ENCODE results near the gene PPP2R5A.
"Not testable (repeated sequence)": the region's sequence is repeated elsewhere in the genome, so short reads cannot be mapped to it uniquely, and the experiment has no call there.

PPP2R5A gene

DNA sequence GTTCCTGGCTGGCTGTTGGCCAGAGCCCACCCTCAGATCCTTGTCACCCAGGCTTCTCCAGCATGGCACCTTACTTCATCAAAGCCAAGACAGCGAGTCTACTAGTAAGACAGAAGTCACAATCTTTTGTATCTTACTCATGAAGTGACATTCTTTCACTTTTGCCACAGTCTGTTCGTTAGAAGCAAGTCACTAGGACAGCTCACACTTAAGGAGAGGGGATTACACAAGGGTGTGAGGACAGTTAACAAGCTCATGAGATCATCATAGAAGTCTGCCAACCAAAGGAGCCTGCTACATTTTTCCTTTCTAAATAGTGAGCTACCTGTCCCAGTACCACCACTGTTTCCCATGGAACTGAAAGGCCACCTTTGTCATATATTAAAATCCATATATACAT, 68.0 kb downstream of the PPP2R5A start:
- DNase-seq (ENCODE audit: low read depth in 3 of 3, low spot score in 1 of 3), result no peak

DNA sequence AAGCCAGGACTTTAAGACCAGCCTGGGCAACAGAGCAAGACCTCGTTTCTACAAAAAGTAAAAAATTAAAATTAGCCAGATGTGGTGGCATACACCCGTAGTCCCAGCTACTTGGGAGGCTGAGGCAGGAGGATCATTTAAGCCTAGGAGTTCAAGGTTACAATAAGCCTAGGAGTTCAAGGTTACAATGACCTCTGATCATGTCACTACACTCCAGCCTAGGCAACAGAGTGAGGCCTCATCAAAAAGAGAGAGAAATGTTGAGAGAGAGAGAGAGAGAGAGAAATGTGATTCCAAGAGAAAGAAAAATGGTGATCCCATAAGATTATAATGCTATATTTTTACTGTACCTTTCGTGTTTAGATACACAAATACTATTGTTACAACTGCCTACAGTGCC, 69.3 kb downstream of the PPP2R5A start:
- no peak for DNase-seq (ENCODE audit: low read depth in 3 of 3, low spot score in 1 of 3)

DNA sequence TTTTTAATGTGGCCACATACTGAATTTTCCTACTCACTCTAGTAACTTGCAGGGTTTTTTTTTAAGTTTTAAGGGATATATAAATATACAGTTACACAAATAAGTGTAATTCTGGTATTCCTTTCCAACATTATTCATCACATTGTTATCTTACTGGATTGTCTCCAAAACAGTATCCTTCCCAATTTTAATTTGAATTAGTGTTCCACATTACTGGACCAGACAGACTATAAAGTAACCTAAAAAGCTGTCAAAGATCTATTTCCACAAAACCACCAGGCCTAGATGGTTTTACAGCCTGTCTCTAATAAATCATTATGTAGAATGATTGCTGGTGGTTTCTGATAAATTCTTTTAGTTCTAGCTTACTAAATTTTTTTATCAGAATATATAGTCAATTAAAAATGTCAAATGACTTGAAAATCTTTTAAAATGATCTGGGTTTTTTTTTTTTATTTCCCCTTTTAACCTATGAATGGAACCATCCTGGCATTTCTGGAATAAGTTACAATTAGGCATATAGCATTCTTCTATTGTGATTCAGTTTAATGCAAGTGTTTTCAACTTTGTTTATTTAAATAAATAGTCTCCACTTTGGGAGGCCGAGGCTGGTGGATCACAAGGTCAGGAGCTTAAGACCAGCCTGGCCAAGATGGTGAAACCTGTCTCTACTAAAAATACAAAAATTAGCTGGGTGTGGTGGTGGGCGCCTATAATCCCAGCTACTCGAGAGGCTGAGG, 70.2 kb downstream of the PPP2R5A start:
- no peak for DNase-seq (ENCODE audit: low read depth in 3 of 3, low spot score in 1 of 3)

DNA sequence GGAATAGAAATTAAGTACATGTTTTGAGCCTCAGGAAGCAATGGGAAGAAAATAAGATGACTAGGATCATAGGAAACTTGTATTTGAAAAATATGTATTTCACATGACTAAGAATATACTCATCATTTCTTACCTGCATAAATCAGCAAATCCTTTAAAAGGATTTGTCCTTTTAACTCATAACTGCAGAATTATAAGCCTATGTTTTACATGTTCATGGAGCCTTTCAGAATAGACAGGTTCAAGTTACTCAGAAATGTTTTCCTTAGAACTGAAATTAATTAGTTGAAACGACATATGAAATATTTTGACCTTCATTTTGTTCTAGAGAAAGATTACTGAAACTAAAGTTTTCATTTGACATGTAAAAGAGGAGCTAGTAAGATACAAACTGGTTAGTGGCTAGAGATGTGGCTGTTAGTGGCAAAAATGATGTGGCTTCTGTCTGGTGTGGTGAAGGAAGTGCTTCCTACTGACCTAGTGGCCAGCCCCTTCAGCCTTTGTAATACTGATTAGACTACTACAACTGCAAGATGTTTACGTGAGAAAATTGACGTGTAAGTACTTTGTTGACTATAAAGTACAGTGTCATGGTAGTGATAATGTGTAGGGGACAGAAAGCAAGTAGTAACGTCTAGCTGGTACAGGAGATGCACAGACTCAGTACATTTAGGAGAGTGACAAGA, 74.7 kb downstream of the PPP2R5A start:
- DNase-seq (ENCODE audit: low read depth in 3 of 3, low spot score in 1 of 3), result no peak

DNA sequence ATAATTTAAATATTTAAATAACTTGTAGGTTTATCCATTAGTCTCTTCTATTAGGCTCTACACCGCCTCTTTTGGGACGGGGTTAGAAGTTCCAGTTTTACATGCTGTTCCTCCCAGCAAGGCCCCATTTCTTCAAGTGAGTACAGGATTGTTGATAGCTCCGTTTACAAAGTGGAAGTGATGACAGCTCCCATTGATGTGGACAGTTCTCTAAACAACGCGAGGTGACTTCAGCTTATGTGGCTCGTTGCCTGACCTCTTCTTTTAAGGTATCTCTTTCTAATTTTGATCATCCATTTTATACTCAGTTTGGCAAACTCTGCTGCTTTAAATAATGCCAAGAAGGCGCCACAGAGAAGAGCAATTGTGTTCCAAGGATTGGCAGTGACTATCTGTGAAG, 79.8 kb downstream of the PPP2R5A start:
- DNase-seq (ENCODE audit: low read depth in 3 of 3, low spot score in 1 of 3), result no peak

DNA sequence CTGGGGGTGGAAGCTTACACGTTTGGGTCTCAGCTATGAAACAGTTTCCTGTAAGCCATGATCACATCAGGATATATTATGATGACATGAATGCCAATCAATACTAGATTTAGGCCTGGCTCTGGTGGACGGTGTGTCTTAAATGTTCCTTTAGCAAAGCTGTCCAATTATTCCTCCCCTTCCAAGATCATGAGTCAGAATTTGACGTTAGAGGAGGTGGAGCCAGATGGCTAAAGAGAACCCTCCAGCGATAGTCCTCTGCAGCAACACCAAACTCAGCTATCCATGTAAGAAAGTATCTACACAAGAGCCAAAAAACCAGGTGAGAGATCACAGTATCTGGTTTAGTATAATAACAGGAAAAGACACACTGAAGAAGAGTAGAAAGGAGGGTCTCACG, 81.7 kb downstream of the PPP2R5A start:
- no peak for DNase-seq (ENCODE audit: low read depth in 3 of 3, low spot score in 1 of 3)

DNA sequence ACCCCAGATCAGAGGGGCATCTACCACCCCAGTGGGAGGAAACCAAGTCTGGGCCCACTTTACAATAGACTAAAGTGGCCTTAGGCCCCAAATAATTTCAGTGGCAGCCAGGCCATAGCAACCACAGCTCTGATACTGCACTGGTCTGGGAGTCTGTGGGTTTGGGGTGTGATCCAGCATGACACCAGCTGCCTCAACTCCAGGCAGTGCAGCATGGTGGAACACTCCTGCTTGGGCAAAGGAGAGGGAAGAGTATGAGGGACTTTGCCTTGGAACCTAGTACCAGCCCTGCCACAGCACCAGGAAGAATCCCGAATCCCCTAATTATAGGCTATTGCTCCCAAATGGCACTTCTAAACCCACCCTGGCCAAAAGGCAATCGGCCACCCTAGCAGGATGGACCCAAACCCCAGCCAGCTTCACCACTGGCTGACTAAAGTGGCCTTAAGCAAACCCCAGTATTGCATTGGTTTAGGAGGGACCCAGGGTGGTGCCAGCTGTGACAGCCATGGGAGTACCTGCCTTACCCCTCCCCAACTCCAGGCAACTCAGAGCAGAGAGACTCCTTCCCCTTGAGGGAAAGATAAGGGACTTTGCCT, 82.4 kb downstream of the PPP2R5A start:
- no peak for DNase-seq (ENCODE audit: low read depth in 3 of 3, low spot score in 1 of 3)

DNA sequence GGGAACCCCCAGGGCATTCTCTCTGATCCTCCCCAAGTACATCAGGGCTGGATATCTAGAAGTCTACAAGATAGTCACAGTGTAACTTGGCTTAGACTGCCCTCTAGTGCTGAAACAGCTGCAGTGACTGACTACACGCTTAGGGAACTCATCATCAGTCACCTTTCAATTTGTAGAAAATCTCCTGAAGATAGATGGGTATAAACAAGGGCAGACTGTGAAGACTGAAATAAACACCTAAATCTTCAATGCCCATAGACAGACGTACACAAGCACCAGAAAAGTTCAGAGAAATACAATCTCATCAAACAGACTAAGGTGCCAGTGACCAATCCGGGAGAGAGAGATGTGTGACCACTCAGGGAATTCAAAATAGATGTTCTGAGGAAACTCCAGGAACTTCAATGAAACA, 82.9 kb downstream of the PPP2R5A start:
- DNase-seq (ENCODE audit: low read depth in 3 of 3, low spot score in 1 of 3), result no peak

DNA sequence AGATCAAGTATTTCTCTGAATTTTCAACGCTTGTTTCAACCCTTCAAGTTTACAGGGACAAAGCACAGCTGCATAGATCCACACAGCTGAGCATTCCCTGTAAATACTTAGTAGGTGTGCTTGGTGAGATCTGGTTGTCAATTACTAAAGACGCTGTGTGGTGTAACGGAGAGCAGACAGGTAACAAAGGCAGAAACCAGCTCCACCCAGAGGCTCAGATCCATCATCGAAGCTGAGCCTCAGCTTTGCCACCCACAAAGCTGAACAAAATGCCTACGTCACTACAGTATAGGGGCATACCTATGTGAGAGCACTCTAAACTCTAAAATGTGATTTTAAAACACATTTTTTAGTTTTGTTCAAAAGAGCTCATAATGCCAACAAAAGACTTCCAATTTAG, 90.8 kb downstream of the PPP2R5A start:
- no peak for DNase-seq (ENCODE audit: low read depth in 3 of 3, low spot score in 1 of 3)

DNA sequence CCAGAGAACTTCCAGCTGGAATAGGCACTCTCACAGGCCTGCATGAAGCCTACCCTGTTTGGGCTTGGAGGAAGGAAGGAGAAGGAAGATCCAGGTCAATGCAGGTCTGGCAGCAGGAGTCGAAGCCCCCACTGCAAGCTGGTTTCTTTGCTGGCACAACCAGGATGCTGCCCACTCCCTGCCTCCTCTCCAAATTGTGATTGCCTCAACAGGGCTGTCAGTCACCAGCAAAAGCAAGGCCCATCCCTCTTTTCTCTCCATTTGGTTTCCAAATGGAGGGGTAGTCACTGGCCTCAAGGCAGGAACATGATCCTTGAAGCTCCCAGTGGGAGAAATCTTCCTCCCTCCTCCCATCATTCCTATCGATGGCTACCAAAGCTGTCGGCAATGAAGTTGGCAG, 92.4 kb downstream of the PPP2R5A start:
- no peak for DNase-seq (ENCODE audit: low read depth in 3 of 3, low spot score in 1 of 3)

DNA sequence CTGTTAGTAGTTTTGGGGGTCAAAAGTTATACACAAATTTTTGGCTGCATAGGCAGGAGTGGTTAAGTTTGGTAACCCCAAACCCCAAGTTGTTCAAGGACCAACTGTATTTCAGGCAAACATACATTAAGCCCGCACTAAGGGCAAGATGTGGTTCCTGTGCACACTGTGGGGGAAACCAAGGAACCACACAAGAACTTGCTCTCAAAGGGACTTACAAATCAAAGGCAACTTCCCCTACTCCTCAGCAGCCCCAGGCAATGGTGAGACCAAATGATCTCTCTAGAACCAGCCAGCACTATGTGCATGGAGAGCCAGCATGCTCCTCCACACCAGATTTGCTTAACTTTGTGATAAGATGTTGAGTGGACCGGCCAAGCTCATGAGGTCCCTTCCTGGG, 94.2 kb downstream of the PPP2R5A start:
- DNase-seq (ENCODE audit: low read depth in 3 of 3, low spot score in 1 of 3), result no peak

DNA sequence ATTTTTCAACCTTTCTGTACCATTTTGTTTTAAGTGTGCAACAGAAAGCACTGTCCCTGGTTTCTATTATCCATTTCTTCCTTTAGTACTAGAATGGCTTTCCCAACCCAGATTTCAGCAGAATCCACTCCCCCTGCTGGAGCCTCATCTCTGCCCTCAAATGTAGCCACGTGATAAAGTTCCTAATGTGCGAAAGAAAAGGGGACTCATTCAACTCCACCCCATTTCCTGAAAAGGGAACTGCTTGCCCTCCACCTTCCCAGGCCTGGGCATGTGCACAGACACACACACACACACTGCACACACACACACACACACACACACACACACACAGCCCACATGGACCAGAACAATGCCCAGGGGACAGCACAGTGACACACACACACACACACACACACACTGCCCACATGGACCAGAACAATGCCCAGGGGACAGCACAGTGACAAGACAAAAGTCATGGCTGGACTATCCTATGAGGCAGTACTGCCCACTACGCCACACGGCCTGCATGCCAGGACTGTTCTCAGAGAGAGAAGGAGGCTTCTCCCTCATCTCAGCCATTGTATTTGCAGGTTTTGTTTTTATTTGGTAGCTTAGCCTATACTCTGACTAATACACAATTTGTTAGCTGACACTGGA, 96.3 kb downstream of the PPP2R5A start:
- no peak for DNase-seq (ENCODE audit: low read depth in 3 of 3, low spot score in 1 of 3)

DNA sequence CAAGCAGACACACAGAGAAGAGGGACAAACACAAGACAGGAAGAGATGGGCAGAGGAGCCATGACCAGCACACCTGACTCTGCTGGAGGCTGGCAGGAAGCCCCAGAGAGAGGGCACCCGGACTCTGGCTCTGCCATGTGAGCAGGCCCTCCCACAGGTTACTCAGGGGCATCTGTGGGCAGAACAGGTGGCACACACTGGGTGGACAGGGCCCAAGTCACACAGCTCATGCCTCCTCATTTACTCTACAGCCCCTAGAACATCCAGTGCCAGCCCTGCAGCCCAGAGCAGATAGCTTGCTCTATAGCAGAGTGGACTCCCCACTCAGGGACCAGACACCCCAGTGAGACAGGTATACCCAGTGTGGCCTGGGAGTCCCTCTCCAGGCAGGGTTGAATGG, 100.8 kb downstream of the PPP2R5A start:
- DNase-seq (ENCODE audit: low read depth in 3 of 3, low spot score in 1 of 3), result no peak

DNA sequence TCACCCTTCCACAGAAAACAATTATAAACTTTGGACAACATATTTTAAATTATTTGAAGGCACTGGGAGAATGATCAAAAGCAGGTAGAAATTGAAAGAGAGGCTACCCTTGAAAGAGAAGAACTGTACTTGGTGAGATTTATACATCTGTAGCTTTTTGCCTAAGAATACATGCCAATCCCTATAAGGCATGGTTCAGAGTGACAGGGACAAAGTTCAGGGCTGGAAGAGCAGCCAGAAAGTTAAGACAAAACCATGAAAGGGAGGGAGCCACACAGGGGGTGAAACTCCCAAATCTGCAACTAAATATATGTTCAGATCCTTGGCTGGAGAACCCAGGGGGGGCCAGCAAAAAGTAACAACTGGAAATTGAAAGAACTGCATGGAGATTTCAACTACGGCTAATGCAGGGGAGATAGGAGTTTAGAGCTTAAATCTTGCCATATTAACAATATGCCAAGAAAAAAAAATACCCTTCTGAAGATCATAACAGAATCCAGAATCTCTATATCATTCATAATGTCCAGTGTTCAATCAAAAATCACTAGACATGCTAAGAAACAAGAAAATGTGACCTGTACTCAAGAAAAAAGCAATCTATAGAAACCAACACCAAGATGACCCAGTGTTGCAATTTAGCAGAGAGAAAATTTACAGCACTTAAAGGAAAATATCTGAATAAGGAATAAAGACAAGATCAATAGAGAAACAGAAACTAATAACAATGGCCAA, 103.9 kb downstream of the PPP2R5A start:
- DNase-seq (ENCODE audit: low read depth in 3 of 3, low spot score in 1 of 3), result no peak

DNA sequence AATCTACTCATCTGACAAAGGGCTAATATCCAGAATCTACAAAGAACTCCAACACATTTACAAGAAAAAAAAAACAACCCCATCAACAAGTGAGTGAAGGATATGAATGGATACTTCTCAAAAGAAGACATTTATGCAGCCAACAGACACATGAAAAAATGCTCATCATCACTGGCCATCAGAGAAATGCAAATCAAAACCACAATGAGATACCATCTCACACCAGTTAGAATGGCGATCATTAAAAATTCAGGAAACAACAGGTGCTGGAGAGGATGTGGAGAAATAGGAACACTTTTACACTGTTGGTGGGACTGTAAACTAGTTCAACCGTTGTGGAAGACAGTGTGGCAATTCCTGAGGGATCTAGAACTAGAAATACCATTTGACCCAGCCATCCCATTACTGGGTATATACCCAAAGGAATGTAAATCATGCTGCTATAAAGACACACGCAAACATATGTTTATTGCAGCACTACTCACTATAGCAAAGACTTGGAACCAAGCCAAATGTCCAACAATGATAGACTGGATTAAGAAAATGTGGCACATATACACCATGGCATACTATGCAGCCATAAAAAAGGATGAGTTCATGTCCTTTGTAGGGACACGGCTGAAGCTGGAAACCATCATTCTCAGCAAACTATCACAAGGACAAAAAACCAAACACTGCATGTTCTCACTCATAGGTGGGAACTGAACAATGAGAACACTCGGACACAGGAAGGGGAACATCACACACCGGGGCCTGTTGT, 110.6 kb downstream of the PPP2R5A start:
- DNase-seq (ENCODE audit: low read depth in 3 of 3, low spot score in 1 of 3), result not testable (repeated sequence)

DNA sequence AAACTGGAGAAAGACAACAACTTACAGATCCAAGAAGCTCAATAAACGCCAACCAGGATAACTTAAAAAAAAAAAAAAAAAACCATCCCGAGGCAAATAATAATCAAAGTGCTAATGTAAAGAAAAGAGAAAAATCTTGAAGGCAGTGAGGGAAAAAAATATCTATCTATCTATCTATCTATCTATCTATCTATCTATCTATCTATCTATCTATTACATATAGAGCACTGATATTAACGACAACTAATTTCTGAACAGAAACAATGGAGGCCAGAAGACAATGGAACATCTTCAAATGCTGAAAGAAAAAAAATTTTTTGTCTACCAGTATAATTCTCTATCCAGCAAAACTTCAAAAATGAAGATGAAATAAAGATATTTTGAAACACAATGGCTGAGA, 111.4 kb downstream of the PPP2R5A start:
- DNase-seq (ENCODE audit: low read depth in 3 of 3, low spot score in 1 of 3), result no peak

DNA sequence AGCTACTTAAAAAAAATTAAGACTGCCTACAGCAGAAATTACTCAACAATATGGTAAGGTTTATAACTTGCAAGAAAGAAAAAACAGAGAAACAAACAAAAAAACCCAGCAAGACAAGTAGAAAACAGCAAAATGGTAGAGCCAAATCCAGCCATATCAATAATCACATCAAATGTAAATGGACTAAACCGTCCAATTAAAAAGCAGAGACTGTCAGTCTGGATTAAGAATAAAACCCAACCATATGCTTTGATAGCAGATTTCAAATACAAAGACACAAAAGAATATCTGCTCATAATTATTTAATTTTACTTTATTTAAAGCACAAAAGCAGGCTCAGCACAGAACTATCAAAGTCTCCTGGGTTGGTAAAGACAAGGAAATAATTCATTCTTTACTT, 112.0 kb downstream of the PPP2R5A start:
- no peak for DNase-seq (ENCODE audit: low read depth in 3 of 3, low spot score in 1 of 3)

DNA sequence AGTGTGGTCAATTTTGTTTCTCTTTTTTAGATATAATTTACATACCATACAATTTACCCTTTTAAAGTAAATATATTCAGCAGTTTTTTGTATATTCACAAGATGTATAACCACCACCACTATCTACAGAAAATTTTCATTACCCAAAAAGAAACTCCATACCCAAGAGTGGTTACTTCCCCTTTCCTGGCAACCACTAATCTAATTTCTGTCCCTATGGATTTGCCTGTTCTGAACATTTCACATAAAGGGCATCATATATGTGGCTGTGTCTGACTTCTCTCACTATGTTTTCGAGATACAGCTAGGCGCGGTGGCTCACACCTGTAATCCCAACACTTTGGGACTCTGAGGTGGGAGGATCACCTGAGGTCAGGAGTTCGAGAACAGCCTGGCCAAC, 115.8 kb downstream of the PPP2R5A start:
- DNase-seq (ENCODE audit: low read depth in 3 of 3, low spot score in 1 of 3), result no peak

DNA sequence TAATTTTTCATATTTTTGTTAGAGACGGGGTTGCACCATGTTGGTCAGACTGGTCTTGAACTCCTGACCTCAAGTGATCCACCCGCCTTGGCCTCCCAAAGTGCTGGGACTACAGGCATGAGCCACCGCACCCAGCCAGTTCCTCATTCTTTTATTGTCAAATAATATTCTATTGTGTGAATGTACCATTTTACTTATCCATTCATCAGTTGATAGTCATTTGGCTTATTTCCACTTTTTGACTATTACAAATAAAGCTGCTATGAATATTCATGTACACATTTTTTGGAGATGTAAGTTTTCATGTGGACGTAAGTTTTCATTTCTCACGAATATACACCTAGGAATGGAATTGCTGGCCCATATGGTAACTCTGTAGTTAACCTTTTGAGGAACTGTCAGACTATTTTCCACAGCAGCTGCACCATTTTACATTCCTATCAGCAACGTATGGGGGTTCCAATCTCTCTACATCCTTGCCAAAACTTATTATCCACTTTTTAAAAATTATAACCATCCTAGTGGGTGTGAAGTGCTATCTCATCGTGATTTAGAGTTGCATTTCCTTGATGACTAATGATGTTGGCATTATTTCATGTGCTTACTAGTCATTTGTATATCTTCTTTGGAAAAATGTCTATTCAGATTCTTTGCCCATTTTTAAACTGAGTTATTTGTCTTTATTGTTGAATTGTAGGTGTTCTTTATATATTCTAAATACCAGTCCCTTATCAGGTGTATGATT, 116.8 kb downstream of the PPP2R5A start:
- DNase-seq (ENCODE audit: low read depth in 3 of 3, low spot score in 1 of 3), result no peak

Data from stimulated activated CD4-positive, alpha-beta T cell treated with anti-CD3 and anti-CD28 coated beads, TNF-alpha, amount 100 ng/mL, for 1 hour (primary cell).